ENCODE data around the gene DXO.

- TF ChIP-seq CTCF (IDR thresholded peaks at IDR 0.05; ENCODE audit: borderline replicate concordance, extremely low read depth, low read length, poor library complexity, severe bottlenecking) (no peak), EZH2 (IDR thresholded peaks at IDR 0.05; ENCODE audit: borderline replicate concordance, low read depth, low read length, severe bottlenecking) (no peak)
These were observed 2.0 kb downstream of the DXO start for GRCh38 chr6:31969712-31970603.
